Measurements from ENCODE around the gene ADSL.

DNA sequence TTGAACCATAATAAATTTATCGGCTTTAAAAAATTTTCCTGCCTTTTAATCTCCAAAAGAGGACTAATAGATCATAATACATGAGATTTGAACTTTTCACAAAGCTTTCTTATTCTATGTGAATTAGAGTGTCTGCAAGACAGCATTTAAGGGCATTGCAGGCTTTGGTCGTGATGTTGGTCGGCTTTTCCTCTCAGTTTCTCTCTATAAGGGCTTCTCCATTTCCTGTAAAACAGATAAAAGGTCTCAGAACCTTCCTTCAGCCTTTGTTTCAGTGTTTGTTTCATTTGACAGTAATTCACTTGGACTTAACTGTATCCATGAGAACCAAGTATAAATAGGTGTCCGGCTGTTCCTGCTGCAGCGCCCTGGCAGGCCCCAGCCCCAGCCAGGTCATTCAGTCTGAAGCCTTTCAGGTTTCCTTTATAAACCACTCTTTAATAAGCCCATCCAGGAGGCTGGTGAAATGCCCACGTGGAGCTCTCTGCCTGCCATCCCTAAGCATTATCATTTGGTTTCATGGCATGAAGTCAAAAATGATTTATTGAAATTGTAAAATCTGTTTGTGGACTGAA, 37.2 kb upstream of the ADSL start:
- no peak for TF ChIP-seq EZH2phosphoT487 (IDR thresholded peaks at IDR 0.05; ENCODE audit: low read depth)
- TF ChIP-seq, protein P1, sequence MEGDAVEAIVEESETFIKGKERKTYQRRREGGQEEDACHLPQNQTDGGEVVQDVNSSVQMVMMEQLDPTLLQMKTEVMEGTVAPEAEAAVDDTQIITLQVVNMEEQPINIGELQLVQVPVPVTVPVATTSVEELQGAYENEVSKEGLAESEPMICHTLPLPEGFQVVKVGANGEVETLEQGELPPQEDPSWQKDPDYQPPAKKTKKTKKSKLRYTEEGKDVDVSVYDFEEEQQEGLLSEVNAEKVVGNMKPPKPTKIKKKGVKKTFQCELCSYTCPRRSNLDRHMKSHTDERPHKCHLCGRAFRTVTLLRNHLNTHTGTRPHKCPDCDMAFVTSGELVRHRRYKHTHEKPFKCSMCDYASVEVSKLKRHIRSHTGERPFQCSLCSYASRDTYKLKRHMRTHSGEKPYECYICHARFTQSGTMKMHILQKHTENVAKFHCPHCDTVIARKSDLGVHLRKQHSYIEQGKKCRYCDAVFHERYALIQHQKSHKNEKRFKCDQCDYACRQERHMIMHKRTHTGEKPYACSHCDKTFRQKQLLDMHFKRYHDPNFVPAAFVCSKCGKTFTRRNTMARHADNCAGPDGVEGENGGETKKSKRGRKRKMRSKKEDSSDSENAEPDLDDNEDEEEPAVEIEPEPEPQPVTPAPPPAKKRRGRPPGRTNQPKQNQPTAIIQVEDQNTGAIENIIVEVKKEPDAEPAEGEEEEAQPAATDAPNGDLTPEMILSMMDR (IDR thresholded peaks at IDR 0.05; ENCODE audit: low read depth, low read length), result no peak
